Lung (tissue), 12 donors: Measurements from ENCODE around the gene UNC5A. TPM values are rescaled to one million over a fixed set of nuclear protein-coding genes. Genes with fewer than 3 reads are reported as not detected.

ENCODE experiments used
- ATAC-seq: fragments of 200-7000 bp; cut with Tn5 transposase; one replicate; pipeline ENCODE4 v1.9.1; 2020; ENCODE audit warnings: moderate number of reproducible peaks; ENCODE audit not compliant: insufficient read depth, low FRiP score
- DNase-seq, 3 donors: peaks; one replicate each; pipeline ENCODE4 v3.0.0-alpha.2; 2013 to 2017
- H3K27ac ChIP-seq, 2 donors: one replicate each; pipeline ENCODE4 v1.5.1; 2013; ENCODE audit warnings: mild to moderate bottlenecking in 2 of 2, moderate library complexity in 2 of 2, control low read depth in 1 of 2, inconsistent platforms in 1 of 2, low read depth in 1 of 2, low read length in 1 of 2
- H3K27me3 ChIP-seq, 3 donors: one replicate each; pipeline ENCODE4 v1.5.1; 2013; ENCODE audit warnings: low read length in 2 of 3; ENCODE audit not compliant: control insufficient read depth in 3 of 3, insufficient read depth in 3 of 3
- H3K36me3 ChIP-seq, 4 donors: one replicate each; pipeline ENCODE4 v1.5.1; 2013; ENCODE audit warnings: low read length in 4 of 4, mild to moderate bottlenecking in 1 of 4, moderate library complexity in 1 of 4; ENCODE audit not compliant: control insufficient read depth in 4 of 4, insufficient read depth in 4 of 4
- H3K4me1 ChIP-seq, 5 donors: one replicate each; pipeline ENCODE4 v1.5.1; 2013; ENCODE audit warnings: low read length in 5 of 5, mild to moderate bottlenecking in 2 of 5, moderate library complexity in 1 of 5; ENCODE audit not compliant: control insufficient read depth in 5 of 5, insufficient read depth in 5 of 5
- H3K4me3 ChIP-seq: one replicate; pipeline ENCODE4 v1.5.1; 2013; ENCODE audit warnings: mild to moderate bottlenecking, control low read depth, moderate library complexity
- H3K9ac ChIP-seq, 2 donors: one replicate each; pipeline ENCODE4 v1.5.1; 2013; ENCODE audit warnings: low read length in 2 of 2, control low read depth in 1 of 2; ENCODE audit not compliant: insufficient read depth in 1 of 2
- H3K9me3 ChIP-seq, 4 donors: one replicate each; pipeline ENCODE4 v1.5.1; 2013; ENCODE audit warnings: low read length in 3 of 4, mild to moderate bottlenecking in 1 of 4, moderate library complexity in 1 of 4; ENCODE audit not compliant: control insufficient read depth in 4 of 4, insufficient read depth in 3 of 4
- WGBS, 2 donors: extraction: QIAGEN DNeasy Blood & Tissue Kit; methylation state at CpG; one replicate each; pipeline ENCODE4 v1.1.7; 2013; 5-methylcytosine and 5-hydroxymethylcytosine counted together
- polyA plus RNA-seq, 2 donors: library from polyadenylated mRNA; stranded (reverse); fragments of 200-250 nt; gene quantifications; one replicate each; pipeline ENCODE4 v1.2.1, GENCODE V29; 2013
- total RNA-seq, 2 donors: library from RNA; depleted of rRNA in 1 of 2; stranded (reverse); fragments of >200 nt in 1 of 2; gene quantifications; one replicate each; pipeline ENCODE4 v1.2.1, GENCODE V29; 2014 to 2021
- TF ChIP-seq, protein P1 (sequence below): IDR thresholded peaks from 2 replicates; pipeline ENCODE4 v1.5.1; 2012; ENCODE audit warnings: mild to moderate bottlenecking; ENCODE audit errors: control extremely low read depth, extremely low read depth
- donor health status: control.
- donor health status: control.
- donor health status: Bipolar disorder and iron deficiency.
- donor health status: healthy.
- donor health status: DM: yes; HTN: yes; CAD: no.

UNC5A gene
- total and polyA plus RNA-seq, 4 donors: 0.08 to 0.40 (median 0.13) TPM

DNA sequence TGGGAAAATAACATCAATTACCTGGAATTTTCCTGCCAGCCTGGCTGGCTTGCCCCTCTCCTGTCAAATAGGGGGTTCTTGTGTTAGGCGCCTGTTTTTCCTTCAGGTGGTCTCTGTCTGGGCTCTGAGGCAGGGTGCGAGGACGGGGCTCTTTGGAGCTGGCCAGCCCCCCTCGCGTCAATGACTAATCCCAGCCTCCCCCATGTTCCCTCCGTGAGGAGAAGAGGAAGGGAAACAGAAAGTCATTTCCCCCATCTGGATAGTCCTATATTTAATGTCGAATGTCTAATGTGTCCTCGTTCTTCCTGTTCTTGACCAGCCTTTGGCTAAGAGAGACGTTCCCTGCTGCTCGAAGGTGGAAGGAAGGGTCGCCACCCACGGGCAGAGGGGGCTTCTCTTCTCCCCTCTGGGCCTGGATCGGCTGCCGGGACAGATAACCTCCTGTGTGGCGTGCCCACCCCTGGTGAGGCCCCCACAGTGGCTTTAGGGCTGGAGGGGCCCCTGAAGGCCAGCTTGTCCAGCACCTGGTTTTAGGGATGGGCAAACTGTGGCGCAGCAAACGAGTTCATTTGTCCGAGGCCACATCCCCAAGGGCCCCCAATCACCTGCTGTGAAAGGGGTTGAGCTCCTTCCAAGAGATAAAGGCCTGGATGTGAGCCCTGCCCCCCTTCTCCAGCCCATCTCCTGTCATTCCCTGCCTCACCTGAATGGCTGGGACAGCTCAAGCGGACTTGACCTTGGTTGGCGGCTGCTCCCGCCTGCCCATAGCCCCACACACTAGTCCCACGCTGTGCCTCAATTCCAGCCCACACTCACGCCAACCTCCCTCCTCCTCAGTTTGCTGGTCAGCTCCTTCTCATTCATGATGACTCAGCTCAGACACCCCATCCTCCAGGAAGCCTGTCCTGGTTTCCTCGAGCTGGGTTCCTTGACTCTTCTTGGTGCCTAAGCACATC, 35.9 kb upstream of the UNC5A start:
- WGBS, 2 donors: 26 to 31% methylated on average over 24 of the region's 24 CpGs
- no peak overlapping the region for H3K27ac ChIP-seq
- H3K4me3 ChIP-seq: no peak overlapping the region
- no peak for ATAC-seq
- peaks cover 0 to 3% (median 0%) of the 10 kb centered on the region in 4 donors for H3K9me3 ChIP-seq
- H3K4me1 ChIP-seq: peaks cover 0 to under 1% (median 0%) of the 10 kb centered on the region in 5 donors
- TF ChIP-seq, protein P1, sequence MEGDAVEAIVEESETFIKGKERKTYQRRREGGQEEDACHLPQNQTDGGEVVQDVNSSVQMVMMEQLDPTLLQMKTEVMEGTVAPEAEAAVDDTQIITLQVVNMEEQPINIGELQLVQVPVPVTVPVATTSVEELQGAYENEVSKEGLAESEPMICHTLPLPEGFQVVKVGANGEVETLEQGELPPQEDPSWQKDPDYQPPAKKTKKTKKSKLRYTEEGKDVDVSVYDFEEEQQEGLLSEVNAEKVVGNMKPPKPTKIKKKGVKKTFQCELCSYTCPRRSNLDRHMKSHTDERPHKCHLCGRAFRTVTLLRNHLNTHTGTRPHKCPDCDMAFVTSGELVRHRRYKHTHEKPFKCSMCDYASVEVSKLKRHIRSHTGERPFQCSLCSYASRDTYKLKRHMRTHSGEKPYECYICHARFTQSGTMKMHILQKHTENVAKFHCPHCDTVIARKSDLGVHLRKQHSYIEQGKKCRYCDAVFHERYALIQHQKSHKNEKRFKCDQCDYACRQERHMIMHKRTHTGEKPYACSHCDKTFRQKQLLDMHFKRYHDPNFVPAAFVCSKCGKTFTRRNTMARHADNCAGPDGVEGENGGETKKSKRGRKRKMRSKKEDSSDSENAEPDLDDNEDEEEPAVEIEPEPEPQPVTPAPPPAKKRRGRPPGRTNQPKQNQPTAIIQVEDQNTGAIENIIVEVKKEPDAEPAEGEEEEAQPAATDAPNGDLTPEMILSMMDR: no peak
- peaks cover 0 to 40% (median 18%) of the 10 kb centered on the region in 3 donors for H3K27me3 ChIP-seq
- no peak overlapping the region for H3K9ac ChIP-seq
- DNase-seq: no peak
- H3K36me3 ChIP-seq: no peaks in the 10 kb centered on the region

DNA sequence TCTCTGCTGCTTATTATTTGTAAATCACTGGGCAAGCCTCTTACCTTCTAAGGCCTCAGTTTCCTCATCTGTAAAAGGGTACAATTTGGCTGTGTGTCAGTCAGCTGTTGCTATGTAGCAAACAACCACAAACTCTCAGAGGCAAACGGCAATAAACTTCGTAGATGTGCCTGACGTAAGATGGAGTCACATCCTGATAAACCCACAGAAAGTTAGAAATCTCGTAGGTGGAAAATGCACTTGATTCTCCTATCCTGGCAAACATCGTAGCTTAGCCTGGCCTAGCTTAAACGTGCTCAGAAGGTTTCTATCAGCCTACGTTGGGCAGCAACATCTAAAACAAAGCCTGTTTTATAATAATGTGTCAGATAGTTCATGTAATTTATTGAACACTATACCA, 35.0 kb upstream of the UNC5A start:
- H3K4me3 ChIP-seq: no peak overlapping the region
- TF ChIP-seq, protein P1: no peak
- WGBS, 2 donors: 56 to 66% methylated on average over 7 of the region's 7 CpGs
- H3K9me3 ChIP-seq: peaks cover 0 to 3% (median 0%) of the 10 kb centered on the region in 4 donors
- H3K4me1 ChIP-seq: peaks cover 0 to 2% (median 1%) of the 10 kb centered on the region in 5 donors
- no peaks in the 10 kb centered on the region for H3K36me3 ChIP-seq
- H3K9ac ChIP-seq: no peak overlapping the region
- H3K27ac ChIP-seq: no peak overlapping the region
- DNase-seq: no peak
- peaks cover 0 to 45% (median 18%) of the 10 kb centered on the region in 3 donors for H3K27me3 ChIP-seq
- ATAC-seq: no peak

DNA sequence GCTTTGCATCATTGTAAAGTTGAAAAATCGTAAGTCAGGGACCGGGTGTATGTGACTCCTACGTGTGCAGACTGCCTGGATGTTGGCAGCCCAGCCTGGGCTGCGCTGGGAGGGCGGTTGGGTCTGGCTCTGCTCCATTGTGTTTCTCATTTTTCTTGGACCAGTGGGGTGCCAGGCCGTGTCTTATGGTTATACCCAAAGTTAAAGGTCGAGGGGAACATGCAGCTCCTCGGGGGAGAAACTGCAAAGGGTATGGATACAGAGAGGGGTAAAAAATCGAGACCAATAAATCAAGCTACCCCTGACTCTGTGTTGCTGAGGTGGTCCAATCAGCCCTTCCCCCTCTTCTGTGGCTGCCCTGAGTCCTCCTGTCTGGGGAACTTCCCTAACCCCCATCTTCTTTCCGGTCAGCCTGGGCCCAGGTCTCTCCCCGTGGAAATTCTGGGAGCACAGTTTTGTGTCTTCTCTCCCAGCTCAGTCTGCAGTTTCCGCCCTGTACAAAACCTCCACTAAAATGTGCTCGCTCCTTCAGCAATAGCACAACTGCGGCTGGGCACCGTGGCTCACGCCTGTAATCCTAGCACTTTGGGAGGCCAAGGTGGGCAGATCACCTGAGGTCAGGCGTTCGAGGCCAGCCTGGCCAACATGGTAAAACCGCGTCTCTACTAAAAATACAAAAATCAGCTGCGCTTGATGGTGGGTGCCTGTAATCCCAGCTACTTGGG, 34.1 kb upstream of the UNC5A start:
- TF ChIP-seq, protein P1: no peak
- ATAC-seq (no peak), DNase-seq (no peak)
- 70 to 77% methylated on average over 21 of the region's 21 CpGs for WGBS, 2 donors
- H3K27me3 ChIP-seq: peaks cover 0 to 45% (median 18%) of the 10 kb centered on the region in 3 donors
- H3K4me1 ChIP-seq: peaks cover 0 to 11% (median 8%) of the 10 kb centered on the region in 5 donors
- peaks cover 0 to 3% (median 0%) of the 10 kb centered on the region in 4 donors for H3K9me3 ChIP-seq
- H3K9ac ChIP-seq: no peak overlapping the region
- H3K36me3 ChIP-seq: no peaks in the 10 kb centered on the region
- no peak overlapping the region for H3K4me3 ChIP-seq
- no peak overlapping the region for H3K27ac ChIP-seq
